ENCODE results near the gene CCDC137. TPM values are rescaled to one million over a fixed set of nuclear protein-coding genes. Genes with fewer than 3 reads are reported as not detected.

CCDC137 gene
- total RNA-seq, 2 experiments from 2014 or later: 39.4 to 61.4 TPM

DNA sequence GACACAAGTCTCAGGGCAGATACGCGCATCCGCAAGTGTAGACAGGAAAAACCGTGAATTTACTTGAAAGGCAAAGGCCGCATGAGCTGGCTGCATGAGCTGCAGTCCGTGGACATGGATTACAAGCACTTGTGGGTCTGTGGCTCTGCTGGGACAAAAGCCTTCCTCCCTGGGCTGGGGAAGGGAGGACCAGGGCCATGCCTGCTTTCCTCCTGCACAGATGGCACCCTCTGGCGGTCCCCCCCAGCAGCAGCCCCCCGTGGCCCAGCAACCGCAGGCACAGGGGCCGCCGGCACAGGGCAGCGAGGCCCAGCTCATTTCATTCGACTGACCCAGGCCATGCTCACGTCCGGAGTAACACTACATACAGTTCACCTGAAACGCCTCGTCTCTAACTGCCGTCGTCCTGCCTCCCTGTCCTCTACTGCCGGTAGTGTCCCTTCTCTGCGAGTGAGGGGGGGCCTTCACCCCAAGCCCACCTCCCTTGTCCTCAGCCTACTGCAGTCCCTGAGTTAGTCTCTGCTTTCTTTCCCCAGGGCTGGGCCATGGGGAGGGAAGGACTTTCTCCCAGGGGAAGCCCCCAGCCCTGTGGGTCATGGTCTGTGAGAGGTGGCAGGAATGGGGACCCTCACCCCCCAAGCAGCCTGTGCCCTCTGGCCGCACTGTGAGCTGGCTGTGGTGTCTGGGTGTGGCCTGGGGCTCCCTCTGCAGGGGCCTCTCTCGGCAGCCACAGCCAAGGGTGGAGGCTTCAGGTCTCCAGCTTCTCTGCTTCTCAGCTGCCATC lies 34.9 kb downstream of the CCDC137 start:
- Histone ChIP-seq H3K4me3 (ENCODE audit: low read depth, low read length, poor library complexity, severe bottlenecking) (peak overlapping the region; percentile 92), H2AFZ (ENCODE audit: low read length) (no peak overlapping the region), H4K20me1 (ENCODE audit: insufficient read depth, low read length) (peaks cover 12% of the 10 kb centered on the region; the same call in 1 of the 2 replicates), H3K9me3 (ENCODE audit: low read length) (no peaks in the 10 kb centered on the region), H3K9me2 (ENCODE audit: insufficient read depth, low read length) (no peaks in the 10 kb centered on the region), H3K36me3 (ENCODE audit: insufficient read depth, low read length) (peaks cover 91% of the 10 kb centered on the region), H3K4me2 (ENCODE audit: low read length) (peak overlapping the region; percentile 92), H3K27ac (ENCODE audit: low read depth, low read length, poor library complexity, severe bottlenecking) (peak overlapping the region; percentile 80), H3K79me2 (ENCODE audit: insufficient read depth, low read depth, low read length) (peaks cover 70% of the 10 kb centered on the region), H3K4me1 (ENCODE audit: insufficient read depth, low read length, poor library complexity, severe bottlenecking) (peaks cover 23% of the 10 kb centered on the region)
- intact Hi-C loops (cut with micrococcal nuclease; ENCODE audit: unreplicated experiment): no loop called here
- TF ChIP-seq, protein P1, sequence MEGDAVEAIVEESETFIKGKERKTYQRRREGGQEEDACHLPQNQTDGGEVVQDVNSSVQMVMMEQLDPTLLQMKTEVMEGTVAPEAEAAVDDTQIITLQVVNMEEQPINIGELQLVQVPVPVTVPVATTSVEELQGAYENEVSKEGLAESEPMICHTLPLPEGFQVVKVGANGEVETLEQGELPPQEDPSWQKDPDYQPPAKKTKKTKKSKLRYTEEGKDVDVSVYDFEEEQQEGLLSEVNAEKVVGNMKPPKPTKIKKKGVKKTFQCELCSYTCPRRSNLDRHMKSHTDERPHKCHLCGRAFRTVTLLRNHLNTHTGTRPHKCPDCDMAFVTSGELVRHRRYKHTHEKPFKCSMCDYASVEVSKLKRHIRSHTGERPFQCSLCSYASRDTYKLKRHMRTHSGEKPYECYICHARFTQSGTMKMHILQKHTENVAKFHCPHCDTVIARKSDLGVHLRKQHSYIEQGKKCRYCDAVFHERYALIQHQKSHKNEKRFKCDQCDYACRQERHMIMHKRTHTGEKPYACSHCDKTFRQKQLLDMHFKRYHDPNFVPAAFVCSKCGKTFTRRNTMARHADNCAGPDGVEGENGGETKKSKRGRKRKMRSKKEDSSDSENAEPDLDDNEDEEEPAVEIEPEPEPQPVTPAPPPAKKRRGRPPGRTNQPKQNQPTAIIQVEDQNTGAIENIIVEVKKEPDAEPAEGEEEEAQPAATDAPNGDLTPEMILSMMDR (conservative IDR thresholded peaks at IDR 0.05; ENCODE audit: low read length): peak; percentile 58
- no peak for TF ChIP-seq EZH2phosphoT487 (IDR thresholded peaks at IDR 0.05; ENCODE audit: borderline replicate concordance, low read depth, low read length)
- peak; percentile 65 for DNase-seq (ENCODE audit: low spot score)
- ChIA-PET CTCF (ENCODE audit: unreplicated experiment) (no interaction called here), POLR2A (interaction anchor here (0.5 to 1.7 kb wide), 7 partner anchors 10 to 588 kb away, joined by 3 to 10 read pairs (median 4); partner anchors contain the start of genes ARL16, HGS and MCRIP1)
- no TSS peak for BruUV-seq (replicated peaks)

DNA sequence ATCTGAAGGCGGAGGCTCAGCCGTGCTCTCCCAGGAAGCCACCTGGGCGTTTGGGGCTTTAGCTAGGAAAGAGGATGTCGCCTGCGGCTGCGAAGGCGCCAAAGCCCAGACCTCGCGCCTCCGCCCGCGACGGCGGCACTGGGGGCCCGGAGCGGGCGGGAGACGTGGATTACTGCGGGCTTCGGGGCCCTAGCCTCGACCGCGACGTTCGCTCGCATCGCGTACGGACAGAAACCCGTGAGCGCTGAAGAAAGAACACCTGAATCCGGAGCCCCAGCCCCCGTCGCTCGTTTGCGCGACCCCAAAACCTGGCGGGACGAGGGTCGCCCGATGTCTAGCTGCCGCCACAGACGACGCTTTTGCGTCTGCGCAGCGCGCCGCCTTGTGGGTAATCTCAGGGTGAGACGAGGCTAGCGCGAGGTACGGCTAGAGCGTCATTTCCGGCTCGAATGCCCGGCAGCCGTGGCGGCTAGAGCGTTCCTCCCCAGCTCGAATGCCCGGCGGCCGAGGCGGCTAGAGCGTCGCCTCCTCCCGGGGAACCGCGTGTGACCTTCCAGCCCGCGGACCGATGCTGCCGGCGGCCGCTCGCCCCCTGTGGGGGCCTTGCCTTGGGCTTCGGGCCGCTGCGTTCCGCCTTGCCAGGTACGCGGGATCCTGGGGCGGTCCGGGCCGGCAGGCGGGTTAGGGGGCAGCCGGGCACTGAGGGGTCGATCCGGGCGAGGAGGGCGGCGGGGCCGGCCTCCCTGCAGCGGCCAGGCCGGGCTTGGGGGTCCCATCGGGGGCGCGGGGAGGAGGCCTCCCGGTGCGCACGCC lies 36.6 kb downstream of the CCDC137 start, which contains the start of gene MRPL12:
Gene MRPL12 (plus strand): TSS at position 434 of the 813 bp plus-strand sequence. CDS start 135 bp downstream, at position 569.
- H3K4me2 ChIP-seq (ENCODE audit: low read length): peak within 1 kb of the TSS; percentile 92
- H4K20me1 ChIP-seq (ENCODE audit: insufficient read depth, low read length): peaks cover 12% of the 10 kb centered on the region; the same call in 1 of the 2 replicates
- H3K27ac ChIP-seq (ENCODE audit: low read depth, low read length, poor library complexity, severe bottlenecking): peak within 1 kb of the TSS; percentile 80
- H3K79me2 ChIP-seq (ENCODE audit: insufficient read depth, low read depth, low read length): peaks cover 68% of the 10 kb centered on the region
- H3K9me2 ChIP-seq (ENCODE audit: insufficient read depth, low read length): no peaks in the 10 kb centered on the region
- no peaks in the 10 kb centered on the region for H3K9me3 ChIP-seq (ENCODE audit: low read length)
- CTCF ChIA-PET (ENCODE audit: unreplicated experiment): interaction anchor here (0.6 kb wide), 1 partner anchor 225 kb away, joined by 4 read pairs; the partner anchor contains the start of gene MAFG
- POLR2A ChIA-PET: interaction anchor here (0.6 to 1.9 kb wide), 7 partner anchors 8 to 190 kb away, joined by 3 to 12 read pairs (median 6); partner anchors contain the start of genes ARL16 and HGS
- TF ChIP-seq, protein P1 (conservative IDR thresholded peaks at IDR 0.05; ENCODE audit: low read length): no peak
- no peak for TF ChIP-seq EZH2phosphoT487 (IDR thresholded peaks at IDR 0.05; ENCODE audit: borderline replicate concordance, low read depth, low read length)
- H3K4me1 ChIP-seq (ENCODE audit: insufficient read depth, low read length, poor library complexity, severe bottlenecking): peaks cover 23% of the 10 kb centered on the region
- peak within 1 kb of the TSS; percentile 3; the same call in 1 of the 2 replicates for H2AFZ ChIP-seq (ENCODE audit: low read length)
- intact Hi-C loops (cut with micrococcal nuclease; ENCODE audit: unreplicated experiment): loop anchor here (1.0 kb wide), 2 partner anchors 8 to 20 kb away; partner anchors contain the start of gene ARL16
- peak; percentile 99 for DNase-seq (ENCODE audit: low spot score)
- H3K36me3 ChIP-seq (ENCODE audit: insufficient read depth, low read length): peaks cover 91% of the 10 kb centered on the region
- peak within 1 kb of the TSS; percentile 92 for H3K4me3 ChIP-seq (ENCODE audit: low read depth, low read length, poor library complexity, severe bottlenecking)
- no TSS peak for BruUV-seq (replicated peaks)

All from OCI-LY7 (cell line).